GM13976 (cell line): Measurements from ENCODE around the gene GNE.

Experiments
- DNase-seq: peaks from one replicate; pipeline ENCODE4 v3.0.0; 2012; ENCODE audit warnings: low spot score
- CTCF ChIP-seq: IDR thresholded peaks from 2 replicates; pipeline ENCODE4 v1.5.1; 2012; ENCODE audit warnings: borderline replicate concordance, mild to moderate bottlenecking; ENCODE audit not compliant: insufficient read depth; ENCODE audit errors: extremely low read depth, missing control alignments, control extremely low read depth
- in situ Hi-C: fragments of 300-500 bp; cut with MboI; formaldehyde crosslinking; loops from one replicate; pipeline ENCODE4 v1.12.0; 2022; ENCODE audit warnings: low sequenced_read_pairs, mixed read lengths, inconsistent platforms; ENCODE audit not compliant: unreplicated experiment

Gene GNE

GRCh38 chr9:36207016-36207415 lies 51.2 kb downstream of the GNE start:
- DNase-seq: no peak
- in situ Hi-C loops: no loop called here

DNA sequence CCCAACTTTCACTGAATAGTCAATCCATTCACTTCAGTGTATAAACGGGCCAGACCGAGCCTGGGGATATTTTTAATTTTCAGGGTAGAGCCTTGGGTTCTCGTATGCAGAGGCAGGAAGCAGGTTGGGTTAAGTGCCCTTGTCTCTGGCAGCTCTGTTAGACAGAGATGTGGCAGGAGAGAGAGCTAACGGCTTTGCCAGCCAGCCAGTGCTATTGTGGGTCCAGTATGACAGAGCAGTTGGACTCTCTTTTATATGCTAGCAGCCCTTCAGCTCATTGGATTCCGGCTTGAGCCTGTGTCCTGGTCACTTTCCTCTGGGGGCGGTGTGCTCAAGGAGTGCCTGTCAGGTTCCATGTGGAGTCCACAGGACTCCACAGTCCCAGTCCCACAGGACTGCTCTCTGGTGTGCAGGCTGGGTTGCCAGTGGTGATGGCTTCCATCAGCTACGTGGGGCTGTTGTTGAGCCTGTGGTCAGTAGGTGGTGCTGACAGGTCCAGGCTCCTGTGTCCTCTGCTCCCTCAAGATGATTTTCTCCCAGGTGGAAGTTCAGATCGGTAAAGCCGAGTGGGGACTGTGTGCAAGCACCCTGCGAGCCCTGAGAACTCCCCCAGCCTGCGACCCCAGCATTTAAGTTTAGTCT lies 53.2 kb downstream of the GNE start:
- in situ Hi-C loops: no loop called here
- no peak for TF ChIP-seq CTCF
- no peak for DNase-seq

More at GRCh38 chr9:36207016-36207415, 51.2 kb downstream of the GNE start:
- no peak for TF ChIP-seq CTCF

GRCh38 chr9:36194326-36195000 lies 63.8 kb downstream of the GNE start:
- in situ Hi-C loops: no loop called here
- no peak for DNase-seq

GRCh38 chr9:36193023-36193422 lies 65.2 kb downstream of the GNE start:
- in situ Hi-C loops: no loop called here
- no peak for TF ChIP-seq CTCF
- no peak for DNase-seq

More at GRCh38 chr9:36194326-36195000, 63.8 kb downstream of the GNE start:
- no peak for TF ChIP-seq CTCF

DNA sequence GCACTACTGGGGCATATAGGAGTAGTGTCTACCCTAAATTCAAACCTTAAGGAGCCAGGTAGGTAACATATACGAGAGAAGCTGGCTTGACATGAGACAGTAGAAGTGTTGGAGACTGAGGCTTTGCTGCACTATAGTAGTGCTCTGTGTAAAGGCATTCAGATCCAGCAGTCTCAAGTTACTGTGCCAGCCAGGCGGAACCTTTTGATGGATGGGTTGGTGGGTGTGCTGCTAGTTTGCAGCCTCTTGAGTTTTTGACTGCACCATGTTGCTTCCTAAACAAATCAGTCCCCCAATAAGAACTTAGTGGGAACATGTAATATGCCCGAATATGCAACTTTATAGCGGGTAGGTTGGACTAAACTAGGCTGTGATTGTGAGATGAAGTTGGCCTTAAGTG lies 66.1 kb downstream of the GNE start:
- no peak for TF ChIP-seq CTCF
- in situ Hi-C loops: no loop called here
- DNase-seq: no peak

GRCh38 chr9:36191686-36192085 lies 66.6 kb downstream of the GNE start:
- TF ChIP-seq CTCF: no peak
- in situ Hi-C loops: no loop called here
- no peak for DNase-seq
